COR-L47 (cell line): ENCODE data around the gene CDH4.

Source experiments
- DNase-seq: peaks from one replicate; lab custom pipeline; 2025; lab: John Stamatoyannopoulos, UW

CDH4 gene

DNA sequence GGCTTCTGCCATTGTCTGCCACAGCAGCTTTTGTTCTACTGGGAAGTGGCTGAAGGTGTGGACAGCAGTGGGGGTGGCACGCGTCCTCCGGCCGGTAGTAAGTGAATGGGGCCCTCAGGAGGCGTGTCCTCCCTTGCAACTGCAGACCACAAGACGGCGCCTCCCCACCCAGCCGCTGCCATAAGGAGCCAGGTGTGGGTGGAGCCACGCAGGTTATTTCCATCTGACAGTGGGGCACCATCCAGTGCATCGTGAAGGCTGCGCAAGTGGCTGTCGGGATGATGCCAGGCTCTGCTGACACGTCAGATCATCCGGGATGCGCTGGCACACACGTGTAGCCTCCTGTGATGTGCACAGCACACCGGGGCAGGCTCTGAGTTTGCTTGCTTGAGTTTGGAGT lies 379.7 kb downstream of the CDH4 start:
- no peak for DNase-seq

- no peak for DNase-seq
Observed at GRCh38 chr20:61633004-61633403, 380.9 kb downstream of the CDH4 start.

DNA sequence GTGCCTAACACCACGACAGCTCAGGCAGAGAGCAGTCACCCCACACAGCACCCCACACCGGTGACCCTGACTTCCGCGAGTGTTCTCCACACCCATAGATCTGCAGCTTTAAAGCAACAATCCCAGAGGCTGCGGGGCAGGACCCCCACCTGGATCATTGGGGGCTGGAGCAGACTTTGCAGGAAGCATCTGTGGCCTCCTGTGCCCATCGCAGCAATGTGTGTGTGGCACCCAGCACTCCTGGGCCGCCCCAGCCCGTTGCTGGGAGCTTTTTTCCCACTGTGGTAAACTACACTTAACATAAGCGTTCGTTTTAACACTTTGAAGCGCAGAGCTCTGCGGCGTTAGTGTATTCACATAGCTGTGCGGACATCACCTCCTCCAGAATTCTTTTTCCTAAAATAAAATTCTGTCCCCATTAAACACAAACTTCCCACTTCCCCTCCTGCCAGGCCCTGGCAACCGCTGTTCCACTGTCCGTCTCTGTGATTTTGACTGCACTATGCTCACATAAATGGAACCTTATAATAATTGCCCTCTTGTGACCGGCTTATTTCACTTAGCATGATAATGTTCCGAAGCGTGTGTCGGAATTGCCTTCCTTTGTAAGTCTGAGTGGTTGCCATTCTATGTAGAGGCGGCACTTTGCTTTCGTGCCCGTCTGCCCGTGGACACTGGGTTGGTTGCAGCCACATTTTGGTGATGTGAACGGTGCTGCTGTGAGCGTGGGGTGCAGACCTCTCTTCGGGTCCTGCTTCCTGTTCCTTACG lies 382.5 kb downstream of the CDH4 start:
- no peak for DNase-seq

- no peak for DNase-seq
Observed at GRCh38 chr20:61635721-61636455, 383.8 kb downstream of the CDH4 start.

DNA sequence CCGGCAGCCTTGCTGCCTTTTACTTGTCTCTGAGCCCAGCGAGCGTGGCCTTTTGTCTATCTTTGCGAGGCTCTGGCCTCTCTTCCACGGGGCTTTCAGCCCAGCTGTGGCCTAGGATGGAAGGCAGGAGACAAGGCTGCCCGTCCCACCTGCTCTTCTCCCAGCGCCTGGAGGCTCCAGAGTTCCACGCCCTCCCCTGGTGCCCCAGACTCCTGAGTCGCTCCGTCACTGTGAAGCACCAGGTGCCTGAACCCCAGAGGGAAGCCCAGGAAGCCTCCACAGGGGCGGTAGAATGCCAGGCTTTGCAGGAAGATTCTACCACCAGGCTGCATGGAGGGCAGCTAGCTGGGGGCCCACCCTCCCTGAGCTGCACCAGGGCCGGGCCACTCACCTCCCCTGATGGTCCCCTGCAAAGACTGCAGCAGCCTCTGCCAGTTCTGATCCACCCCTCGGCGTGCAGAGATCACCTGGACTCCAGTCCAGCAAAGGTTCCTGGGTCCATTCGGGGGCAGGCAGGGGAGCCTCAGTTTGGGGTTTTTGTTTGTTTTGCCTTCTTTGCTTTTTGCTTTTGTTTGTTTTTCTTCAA lies 384.6 kb downstream of the CDH4 start:
- DNase-seq = no peak

- no peak for DNase-seq
Observed at GRCh38 chr20:61638802-61639585, 386.9 kb downstream of the CDH4 start.

DNA sequence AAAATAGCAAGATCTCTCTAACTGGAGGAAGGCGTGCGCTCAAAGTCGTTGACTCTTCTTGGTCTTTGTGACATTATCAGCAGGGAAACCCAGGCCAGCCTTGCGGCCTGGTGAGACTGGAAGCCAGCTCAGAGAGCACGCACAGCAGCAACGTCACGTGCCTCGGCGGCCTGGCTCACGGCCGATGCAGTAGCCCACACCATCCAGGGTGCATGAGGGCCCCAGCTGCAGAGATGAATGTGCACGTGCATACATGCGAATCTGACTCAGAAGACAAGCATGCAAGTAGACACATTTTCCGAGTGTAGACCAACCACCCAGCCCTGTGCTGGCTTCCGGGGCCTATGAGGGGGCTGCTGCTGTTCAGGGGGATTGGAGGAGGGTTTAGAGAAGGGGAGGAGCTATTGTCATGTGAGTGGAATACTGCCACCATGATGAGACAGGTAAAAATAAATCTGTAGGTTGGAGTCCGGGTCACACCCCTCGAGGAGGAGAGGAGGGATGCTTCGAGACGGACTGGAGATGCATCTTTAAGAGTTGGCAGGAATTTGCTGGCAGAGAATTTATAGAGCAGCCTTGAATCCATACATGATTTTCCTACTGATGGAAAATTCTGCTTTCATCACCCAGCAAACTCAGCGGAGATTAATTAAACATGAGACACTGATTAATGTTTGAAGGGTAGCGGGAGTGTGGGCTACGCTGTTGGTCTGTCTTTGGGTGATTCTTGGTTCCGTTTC lies 388.2 kb downstream of the CDH4 start:
- DNase-seq = no peak

DNA sequence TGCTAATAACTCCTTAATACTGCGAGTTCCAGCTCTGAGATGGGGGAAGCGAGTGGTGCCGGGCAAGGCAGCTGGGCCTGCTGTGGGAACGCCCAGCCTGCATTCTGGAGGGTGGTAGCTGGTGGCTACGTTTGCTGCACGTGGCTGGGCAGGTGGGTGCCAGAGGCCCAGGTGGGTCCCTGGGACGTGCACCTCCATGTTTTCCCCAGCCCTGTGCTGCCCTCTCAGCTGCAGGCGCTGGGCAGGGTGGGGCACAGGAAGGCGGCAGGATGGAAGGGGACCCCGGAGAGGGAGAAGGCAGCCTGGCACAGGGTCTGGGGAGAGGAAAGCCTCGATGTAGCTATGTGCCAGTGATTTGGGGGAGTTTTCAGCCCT lies 388.8 kb downstream of the CDH4 start:
- DNase-seq = no peak

GRCh38 chr20:61643656-61644377 lies 391.8 kb downstream of the CDH4 start:
- no peak for DNase-seq

DNA sequence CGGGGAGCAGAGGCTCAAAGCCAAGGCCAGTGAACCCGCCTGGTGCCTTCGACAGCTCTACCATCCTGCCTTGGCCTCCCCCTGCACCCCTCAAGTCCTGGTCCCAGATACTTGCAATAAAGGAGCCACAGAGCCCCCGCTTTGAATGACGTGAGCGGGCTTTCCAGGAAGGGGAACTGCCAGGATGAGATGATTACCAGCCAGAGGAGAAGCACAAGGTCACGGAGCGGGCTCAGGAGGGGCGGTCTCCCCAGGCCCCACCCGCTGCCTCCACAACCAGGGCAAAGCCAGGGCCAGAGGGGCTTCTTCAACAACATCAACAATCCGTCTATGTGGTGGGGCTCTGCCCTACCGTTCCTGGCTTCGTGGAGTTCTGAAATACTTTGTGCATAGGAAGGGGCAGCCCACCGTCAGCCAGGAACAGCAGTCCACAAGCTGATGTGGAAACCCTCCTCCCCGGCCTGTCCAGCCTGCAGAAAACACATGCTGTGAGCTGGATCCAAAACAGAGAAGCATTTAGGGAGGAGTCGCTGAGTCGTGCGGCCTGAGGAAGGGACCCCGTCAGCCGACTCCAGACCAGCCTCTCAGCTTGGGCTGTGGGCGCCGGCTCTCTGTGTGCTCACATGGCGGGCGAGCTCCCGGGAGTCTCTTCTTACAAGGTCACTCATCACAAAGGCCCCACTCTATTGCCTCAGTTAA lies 392.5 kb downstream of the CDH4 start:
- no peak for DNase-seq

- DNase-seq = no peak
Observed at GRCh38 chr20:61645732-61646131, 393.7 kb downstream of the CDH4 start.

DNA sequence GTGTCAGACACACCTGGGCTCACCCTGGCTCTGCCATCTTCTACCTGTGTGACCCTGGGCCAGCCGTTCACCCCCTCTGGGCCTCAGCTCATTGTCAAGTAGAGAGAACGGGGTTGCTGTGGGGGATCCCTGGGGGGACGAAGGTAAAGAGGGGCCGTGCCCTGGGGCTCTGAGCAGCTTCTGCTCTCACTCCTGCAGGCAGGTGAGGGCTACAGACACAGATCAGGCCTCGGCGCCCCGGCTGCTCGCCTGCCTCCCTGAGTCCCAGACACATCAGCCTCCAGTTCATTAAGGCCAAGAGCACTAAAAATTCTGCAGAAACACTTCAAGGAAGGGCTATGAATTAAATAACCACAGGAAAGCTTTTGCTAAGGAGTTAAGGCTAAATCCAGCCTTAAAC lies 394.4 kb downstream of the CDH4 start:
- DNase-seq = no peak

- no peak for DNase-seq
Observed at GRCh38 chr20:61646986-61647385, 394.9 kb downstream of the CDH4 start.

DNA sequence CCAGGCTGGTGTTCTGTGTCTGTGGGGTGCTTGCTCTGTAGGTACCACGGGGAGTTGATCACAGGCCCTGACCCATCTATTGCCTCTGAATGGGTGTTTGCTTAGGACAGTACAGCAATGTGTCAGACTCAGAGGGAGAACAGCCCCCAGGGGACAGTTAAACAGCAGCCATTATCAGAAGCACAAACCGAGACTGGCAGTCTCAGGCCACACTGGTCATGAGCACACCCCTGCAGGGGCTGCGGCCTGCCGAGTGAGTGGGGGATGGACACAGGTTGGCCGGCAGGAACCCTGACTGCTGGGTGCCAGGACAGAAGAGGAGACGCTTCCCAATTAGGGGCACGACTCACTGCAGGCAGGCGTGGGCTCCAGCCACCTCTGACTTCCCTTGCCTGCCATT lies 395.6 kb downstream of the CDH4 start:
- DNase-seq = no peak

DNA sequence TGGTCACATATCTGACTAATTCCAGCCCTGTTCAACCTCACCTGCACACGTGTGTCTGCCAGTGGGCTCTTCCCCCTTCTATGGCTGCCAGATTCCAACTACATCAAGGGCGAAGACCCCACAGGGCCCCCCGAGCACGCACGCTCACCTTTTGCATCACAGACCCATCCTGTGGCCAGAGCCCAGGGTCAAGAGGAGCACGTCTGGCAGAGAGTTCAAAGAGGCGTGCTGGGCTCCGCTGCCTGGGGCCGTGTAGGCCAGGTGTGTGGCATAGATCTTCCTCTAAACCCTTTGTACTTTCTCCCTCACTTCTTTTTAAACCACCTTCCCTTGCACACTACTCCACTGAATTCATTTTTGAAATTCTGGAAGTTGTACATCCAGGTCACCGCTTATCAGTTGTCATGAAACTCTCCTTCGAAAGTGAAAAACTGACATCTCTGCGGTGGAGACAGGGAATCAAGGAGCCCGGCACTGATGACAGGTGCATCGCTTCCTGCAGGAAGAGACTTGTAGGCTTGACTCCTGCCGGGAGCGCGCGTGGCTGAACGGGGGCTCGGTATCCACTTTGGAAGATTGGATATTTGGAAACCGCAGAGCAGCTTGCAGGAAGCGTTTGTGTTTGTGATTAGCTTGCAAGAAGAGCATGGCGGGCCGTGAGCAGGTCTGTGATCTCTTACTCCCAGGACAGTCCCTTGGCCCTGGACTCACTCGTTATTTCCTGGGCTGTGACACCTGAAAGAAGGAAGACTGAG lies 397.2 kb downstream of the CDH4 start:
- no peak for DNase-seq

DNA sequence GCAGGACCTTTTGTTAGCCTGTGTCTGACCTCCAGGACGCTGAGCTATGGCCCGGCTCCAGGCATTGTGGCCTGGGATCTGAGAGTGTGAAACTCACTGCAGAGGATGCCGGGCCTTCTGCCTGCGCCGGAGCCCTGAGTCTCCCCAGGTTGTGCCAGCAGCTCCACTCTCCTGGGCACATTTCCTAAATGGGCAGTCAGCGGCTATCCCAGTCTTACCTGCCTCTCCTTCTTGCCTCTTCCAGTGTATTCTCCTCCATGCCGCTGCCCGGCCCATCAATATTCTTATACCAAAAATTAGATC lies 397.8 kb downstream of the CDH4 start:
- no peak for DNase-seq

DNA sequence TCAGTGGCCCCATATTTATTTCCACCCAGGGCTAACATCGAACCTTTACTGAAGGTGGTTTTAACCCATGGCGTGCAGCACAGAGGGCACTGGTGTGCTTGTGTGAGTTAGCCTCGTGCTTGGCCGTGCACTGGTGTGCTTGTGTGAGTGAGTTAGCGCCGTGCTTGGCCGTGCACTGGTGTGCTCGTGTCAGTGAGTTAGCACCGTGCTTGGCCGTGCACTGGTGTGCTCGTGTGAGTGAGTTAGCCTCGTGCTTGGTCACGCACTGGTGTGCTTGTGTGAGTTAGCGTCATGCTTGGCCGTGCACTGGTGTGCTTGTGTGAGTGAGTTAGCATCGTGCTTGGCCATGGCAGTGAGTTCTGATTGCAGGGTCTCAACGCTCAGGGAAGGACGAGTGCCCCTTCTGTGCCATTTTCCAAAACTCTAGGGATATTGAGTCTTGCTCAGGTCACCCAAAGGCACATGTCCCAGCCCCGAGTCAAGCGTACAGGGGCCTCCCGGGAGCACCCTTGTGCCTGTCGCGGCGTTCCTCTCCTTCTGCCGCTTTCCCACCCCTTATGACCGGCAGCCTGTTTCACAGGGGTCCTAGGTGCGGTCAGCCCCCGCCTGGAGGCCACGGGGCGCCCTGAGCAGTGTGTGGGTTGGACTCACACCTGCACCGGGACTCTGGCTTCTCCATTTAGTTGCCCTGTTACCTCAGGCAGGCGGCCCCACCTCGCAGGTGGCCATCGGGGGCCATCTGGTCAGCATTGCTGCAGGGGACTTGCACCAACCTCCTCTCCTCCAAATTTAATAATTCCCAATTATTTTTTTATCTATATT lies 399.1 kb downstream of the CDH4 start:
- DNase-seq = no peak

GRCh38 chr20:61652146-61652545 lies 400.1 kb downstream of the CDH4 start:
- DNase-seq = no peak

DNA sequence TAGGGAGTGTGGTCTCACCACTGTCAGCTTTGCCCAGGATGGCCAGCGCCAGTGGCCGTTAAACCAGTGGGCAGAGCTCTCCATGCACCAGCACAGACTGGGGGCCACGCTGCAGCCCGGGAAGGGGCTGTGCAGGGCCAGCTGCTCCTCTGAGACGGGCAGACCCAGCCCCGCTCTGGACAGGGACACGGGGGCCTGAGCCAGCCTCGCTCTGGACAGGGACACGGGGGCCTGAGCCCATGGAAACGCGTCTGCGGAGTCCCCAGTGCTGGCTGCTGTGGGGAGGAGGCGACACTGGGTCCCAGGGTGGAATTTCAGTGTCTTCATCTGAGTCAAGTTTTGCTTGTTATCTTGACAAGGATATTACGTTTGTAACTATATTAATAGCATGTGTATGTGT lies 402.7 kb downstream of the CDH4 start:
- no peak for DNase-seq
